NCI-H1092 (cell line): ENCODE data around the gene ITGB5.
"Not testable (repeated sequence)": the region's sequence is repeated elsewhere in the genome, so short reads cannot be mapped to it uniquely, and the experiment has no call there.

Source experiments
- DNase-seq: peaks from one replicate; lab custom pipeline; 2025; lab: John Stamatoyannopoulos, UW

The ITGB5 gene

DNA sequence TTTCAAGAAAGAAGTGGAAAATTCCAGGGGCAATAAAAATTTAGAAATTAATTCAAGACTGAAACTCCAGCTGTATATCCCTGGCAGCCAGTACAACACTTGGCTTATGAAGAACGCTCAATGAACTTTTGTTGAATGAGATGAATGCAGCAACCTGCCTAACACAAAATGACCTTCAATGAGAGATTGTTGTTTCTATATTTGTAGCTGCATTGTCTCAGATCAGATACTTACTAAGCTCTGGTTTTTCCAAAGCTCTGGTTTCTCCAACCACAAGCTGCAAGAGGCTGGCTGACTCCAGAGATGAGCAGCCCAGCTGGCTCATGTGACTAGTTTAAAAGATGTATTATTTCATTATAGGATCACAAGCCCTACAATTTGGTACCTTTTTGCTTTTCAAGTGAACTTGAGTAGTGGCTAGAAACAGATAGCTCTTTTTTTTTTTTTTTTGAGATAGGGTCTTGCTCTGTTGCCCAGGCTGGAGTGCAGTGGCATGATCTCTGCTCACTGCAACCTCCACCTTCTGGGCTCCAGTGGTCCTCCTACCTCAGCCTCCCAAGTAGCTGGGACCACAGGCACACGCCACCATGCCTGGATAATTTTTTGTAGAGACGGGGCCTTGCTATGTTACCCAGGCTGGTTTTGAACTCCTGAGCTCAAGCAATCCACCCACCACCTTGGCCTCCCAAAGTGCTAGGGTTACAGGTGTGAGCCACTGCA is 99.5 kb downstream of the ITGB5 start:
- DNase-seq = no peak

DNA sequence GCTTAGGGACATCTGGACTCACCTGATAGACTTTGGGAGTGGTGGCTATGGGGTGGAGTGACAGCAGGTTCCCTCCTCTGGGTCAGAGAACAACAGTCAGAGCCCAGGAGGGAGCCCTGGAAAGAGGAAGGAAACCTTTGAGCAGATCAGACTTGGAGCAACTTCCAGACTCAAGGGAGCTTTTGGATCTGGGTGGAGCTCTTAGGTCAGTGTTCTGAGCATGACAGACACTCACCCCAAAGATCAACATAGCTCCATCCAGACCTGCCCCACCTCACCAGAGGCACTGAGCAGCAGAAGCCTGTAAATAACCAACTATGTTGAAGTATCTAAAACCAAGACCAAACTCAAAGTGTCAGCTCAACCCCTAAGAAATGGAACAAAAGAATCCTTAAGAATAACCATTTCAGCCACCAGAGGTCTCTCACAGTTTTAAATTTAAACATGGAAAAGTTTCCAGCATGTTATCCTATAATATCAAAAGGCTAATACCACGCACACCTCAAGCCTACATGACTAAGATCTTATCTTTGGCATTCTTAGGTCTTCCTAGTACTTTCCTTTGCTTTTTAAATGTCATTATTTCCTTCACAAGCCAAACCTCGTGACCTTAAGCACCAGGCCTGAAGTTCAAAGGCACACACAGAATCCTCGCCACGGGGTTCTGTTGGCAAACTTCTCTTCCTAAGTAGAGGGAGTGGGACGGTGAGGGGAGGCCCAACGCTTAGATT is 100.5 kb downstream of the ITGB5 start:
- no peak for DNase-seq

DNA sequence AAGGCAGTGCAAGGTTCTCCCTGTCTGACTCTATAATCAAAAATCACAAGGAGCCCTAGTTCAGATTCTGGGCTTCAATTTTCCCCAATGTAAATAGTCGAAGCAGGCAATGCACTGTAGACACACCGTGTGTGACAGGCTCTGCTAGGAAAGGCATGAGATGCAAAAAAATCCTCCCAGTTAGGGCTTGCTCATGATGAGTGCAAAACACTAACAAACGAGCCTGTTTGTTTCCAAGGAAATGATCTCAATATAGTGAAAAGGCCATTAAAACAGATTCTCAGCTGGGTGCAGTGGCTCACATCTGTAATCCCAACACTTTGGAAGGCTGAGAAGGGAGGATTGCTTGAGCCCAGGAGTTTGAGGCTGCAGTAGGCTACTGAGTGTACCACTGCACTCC is 101.2 kb downstream of the ITGB5 start:
- no peak for DNase-seq

DNA sequence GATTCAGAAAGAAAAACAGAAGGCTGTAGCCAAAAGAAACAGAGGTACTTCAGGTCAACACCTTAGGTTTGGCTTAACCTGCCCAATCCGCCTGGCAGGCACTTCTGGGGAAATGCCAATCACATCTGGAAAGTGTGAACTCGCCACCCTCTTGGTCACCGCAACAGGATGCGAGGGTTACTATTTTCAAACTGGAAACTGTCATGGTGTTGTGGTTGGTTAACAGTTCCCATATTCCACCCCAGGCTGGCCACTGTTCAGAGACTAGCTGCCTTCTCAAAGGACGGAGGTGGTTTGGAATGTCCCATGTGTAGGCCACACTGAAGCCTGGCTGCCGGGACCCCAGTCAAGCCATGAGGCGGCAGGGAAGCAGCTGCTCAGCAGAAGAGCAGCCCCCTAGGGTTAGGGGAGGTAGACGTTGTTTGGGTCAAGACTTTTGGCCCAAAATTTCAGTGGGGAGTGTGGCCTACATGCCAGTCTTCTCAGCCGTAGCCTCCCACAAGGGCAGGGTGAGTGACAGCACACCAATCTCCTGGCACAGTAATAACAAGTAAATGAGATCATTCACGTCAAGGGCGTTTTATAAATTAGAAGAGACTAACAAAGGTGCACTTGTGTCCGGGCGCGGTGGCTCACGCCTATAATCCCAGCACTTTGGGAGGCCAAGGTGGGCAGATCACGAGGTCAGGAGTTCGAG is 102.3 kb downstream of the ITGB5 start:
- DNase-seq = no peak

DNA sequence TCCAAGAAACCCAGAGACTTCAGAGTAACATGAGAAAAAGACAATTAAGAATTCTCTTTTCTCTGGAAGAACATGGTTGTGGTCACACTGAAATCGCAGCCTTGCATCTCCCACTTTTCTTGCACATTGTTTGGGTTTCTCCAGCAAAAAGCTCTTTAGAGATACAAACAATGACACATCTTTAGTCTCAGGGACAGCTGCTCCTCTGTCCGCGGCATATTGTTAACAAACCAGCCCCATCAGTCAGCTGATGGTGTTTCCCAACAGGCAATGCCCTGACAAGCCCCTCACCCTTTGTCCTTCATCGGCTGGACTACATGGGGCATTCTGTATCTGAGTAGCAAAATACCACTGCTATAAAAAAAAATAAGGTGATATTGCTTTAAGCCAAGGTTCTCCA is 103.5 kb downstream of the ITGB5 start:
- no peak for DNase-seq

DNA sequence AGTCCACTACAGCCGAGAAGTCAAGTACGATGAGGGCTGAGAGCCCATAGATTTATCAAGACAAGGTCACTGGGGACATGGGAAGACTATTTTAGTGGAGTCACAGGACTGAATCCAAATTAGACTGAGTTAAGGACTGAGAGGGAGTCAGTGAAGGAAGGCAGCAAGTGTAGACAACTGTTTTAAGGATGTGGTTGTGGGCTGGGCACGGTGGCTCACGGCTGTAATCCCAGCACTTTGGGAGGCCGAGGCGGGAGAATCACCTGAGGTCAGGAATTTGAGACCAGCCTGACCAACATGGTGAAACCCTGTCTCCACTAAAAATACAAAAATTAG is 104.8 kb downstream of the ITGB5 start:
- DNase-seq = not testable (repeated sequence)

DNA sequence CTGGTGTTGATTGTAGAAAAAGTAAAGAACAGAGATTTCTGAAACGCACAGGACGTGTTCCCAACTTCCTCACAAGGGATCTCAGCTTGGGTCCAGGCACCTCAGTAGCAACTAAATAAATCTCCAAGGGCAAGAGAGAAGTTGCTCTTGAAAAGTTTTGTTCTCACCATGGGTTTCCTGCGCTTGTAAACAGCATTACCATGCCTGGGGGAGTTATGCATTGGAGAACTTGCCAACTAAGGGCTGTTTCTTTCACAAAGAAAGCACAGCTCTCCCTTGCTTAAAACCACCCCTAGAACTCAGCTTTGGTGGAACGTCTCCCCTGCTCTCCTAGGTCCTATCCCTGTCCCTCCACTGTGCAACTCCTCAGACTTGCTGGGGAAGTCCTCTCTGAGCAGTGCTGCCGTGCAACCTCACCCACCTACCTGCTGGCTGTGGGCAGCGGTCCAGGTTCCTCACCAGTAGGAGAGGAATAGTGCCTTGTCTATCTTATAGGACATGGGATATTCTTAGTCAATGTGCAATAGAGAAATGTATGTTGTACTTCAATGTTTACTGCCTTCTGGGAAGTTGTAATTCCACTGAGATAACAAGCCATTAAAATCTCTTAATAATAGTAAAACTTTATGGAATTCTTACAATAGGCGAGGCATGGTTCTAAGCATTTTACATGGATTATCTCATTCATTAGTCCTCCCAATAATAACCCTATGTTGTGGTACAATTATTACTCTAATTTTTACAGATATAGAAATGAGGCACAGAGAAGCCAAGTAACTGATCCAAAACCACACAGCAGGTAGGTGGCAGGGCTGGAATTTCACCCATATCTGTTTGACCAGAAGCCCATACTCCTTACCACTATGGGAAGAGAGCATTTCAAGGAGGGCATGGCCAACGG is 105.4 kb downstream of the ITGB5 start:
- no peak for DNase-seq

DNA sequence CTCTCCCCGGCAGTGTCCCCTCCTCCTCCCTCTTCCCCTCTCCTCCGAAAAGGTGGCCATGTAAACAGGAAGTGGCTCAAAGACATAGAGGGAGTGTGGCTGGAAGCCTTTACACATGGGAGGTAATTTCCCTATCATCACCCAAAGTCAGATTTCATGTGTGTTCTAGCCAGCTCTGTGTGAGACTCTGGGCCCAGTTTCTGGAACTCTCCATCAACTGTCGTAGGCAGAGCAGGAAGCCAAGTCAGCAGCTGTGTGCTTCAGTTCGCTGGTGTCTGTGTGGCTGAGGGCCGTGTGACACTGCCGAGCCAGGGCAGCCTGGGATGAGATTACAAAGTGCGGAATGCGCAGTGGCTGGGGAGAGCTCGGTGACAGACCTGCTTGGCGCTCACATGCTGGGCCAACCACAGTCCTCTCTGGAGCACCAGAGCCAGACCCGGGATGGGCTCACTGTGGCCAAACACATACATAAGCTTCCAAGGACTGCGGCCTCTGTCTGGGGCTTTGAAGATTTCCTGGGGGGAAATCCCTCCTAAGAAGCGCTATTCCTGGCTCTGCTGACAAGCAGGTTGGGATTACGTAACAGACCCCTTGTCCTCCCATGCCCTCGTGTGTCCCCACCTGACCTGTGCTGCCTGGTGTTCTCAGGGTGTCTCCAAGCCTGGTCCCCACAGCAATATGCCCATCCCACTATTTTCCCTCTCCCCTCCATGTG is 106.2 kb downstream of the ITGB5 start:
- no peak for DNase-seq

DNA sequence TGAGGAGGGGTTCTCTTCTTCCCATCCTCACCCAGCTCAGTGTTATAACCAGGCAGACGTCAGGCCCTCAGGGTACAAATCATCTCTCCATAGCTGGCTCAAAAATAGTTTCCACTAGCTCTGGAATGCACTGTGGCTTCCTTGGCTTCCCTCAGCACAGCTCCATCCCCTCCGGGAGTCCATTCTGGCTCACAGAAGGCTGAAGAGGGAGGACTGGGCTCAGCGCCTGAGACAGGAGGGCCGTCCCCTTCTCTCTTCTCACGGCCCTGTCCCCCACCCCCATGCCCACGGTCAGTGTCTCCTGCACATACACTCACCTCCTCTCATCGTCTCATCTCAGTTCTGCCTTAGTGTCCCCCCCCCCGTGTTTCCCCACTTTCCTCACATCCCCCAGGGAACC is 106.8 kb downstream of the ITGB5 start:
- DNase-seq = no peak

DNA sequence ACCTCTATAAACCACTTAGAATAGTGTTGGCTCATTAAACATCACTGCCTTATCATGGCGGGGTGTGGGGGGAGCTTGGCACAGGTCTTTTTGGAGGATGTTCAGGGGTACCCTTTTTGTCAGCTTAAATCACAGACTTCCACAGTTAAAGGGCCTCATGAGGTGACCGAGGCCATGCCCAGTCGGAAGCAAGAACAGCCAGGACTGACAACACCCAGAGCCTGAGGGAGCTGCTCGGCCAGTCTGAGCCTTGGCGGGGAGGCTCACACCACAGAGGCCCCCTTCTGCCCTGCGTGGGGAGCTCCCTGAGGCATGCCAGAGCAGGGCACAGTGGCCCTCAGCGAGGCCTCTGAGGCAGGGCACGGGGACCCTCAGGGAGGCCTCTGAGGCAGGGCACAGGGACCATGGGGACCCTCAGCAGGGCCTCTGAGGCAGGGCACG is 107.4 kb downstream of the ITGB5 start:
- DNase-seq = no peak

DNA sequence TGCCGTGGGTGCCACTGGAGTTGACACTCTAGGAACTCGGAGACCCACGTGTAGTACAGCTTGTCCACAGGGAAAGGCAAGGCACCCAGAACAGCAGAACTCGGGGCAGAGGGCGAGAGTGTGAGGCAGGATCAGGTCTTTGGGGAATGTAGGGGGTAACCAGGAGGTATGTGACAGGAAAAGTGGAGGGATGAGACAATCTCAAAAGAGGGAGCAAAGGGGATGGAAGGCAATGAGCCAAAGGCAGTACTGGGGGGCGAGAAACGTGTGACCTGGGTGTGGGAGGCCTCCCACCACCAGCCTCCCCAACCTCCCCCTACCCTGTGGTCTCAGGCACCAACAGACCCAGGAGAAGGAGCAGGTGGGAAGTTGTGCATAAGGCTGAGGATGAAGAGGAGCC is 108.0 kb downstream of the ITGB5 start:
- no peak for DNase-seq

DNA sequence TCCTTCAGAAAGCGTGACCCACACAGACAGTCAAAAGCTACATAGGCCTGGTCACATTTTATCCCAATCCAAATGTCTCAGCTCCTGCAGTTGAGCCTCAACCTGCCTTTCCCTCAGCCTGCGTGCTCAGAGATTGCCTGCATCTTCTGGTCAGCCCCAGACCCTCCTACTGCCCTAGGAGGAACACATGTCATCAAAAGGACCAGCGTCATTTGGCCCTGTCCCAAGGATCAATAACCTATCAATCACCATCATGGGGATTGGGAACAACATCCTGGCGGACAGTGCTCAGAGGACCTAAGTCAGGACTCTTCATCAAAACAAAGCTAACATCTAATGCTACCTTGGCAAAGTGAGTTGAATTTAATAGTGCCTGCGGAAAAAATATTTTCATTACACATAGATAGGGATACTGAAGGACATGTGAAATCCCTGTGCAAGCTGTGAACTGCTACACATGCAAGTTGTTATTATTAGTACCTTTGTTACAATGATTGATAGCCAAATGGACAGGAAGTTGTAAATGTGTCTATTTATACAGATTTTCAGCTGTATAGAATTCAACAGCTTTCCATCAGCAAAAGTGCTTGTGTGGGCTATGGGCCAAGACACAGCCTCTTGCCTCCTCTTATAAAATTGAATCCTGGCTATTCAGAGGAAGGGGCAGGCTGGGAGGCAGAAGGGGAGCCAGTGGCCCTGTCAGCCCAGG is 109.2 kb downstream of the ITGB5 start:
- DNase-seq = no peak

DNA sequence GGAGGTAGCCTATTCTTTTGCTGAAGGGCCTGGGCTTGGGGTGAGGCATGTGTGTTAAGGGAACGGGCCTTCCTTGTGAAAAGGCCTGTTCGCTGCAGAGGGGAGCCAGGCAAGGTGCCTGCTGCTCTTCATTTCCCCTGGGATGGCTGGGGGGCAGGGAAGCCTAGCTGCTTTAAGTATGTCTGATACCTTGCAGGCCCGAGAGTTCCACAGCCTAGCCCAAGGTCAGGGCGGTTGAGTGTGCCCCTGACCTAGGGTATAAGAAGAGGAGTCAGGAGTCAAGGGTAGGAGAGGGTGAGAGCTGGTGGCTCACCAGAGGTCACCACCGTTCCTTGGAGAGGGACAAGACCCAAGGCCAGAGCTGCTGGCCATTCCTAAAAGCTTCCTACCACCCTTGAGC is 110.3 kb downstream of the ITGB5 start:
- DNase-seq = no peak

DNA sequence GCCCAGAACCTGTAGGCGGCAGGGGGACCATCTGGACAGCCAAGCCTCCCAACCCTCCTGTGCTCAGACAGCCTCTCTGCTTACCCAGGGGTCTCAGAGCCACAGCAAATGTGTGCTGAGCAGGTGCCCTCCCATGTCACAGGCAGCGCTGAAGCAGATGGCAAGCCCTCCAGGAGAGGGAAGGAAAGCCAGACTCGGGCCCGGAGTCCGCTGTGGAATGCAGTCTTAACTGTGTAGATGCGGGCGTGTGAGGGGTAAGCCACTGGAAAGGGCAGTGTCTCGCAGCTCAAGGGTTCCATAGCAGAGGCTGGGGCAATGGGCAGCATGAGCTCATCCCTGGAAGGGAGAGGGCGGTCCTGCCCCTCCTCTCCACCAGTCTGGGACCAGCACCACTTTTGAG is 111.3 kb downstream of the ITGB5 start:
- DNase-seq = no peak

DNA sequence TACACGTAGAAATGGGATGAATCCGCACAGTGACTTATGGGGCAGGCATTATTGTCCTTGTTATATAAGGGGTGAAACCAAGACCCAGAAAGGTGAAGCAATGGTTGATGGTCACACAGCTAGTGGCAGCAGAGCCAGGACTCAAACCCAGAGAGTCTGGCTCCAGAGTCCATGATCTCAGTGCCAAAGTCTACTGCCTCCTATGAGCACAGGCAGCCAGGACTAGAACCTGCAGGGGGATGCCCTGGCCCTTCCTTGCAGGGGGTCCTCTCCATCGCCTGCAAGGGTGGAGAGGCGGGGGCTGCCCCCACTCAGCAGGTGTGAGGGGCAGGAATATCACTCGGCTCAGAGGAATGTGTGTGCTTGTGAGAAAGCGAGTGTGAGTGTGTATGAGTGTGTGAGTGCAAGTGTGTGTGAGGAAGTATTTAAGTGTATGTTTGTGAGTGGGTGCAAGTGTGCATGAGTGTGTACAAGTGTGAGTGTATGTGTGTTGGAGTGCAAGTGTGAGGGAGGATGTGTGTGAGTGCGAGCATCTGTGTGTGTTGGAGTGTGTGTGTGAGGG is 112.2 kb downstream of the ITGB5 start:
- no peak for DNase-seq

DNA sequence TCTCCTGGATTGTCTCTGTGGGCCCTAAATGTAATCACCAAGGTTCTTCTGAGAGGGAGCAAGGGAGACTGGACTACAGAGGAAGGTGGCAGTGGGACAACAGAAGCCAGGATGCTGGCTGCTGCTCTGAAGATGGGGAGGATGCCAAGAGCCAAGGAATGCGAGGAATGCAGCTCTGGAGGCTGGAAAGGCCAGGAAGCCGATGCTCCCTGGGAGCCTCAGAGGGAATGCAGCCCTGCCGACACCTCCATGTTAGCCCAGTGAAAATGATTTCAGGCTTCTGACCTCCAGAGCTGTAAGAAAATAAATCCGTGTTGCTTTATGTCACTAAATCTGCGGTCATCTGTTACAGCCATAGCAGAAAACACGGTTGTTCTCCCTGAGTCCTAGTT is 112.8 kb downstream of the ITGB5 start:
- no peak for DNase-seq

DNA sequence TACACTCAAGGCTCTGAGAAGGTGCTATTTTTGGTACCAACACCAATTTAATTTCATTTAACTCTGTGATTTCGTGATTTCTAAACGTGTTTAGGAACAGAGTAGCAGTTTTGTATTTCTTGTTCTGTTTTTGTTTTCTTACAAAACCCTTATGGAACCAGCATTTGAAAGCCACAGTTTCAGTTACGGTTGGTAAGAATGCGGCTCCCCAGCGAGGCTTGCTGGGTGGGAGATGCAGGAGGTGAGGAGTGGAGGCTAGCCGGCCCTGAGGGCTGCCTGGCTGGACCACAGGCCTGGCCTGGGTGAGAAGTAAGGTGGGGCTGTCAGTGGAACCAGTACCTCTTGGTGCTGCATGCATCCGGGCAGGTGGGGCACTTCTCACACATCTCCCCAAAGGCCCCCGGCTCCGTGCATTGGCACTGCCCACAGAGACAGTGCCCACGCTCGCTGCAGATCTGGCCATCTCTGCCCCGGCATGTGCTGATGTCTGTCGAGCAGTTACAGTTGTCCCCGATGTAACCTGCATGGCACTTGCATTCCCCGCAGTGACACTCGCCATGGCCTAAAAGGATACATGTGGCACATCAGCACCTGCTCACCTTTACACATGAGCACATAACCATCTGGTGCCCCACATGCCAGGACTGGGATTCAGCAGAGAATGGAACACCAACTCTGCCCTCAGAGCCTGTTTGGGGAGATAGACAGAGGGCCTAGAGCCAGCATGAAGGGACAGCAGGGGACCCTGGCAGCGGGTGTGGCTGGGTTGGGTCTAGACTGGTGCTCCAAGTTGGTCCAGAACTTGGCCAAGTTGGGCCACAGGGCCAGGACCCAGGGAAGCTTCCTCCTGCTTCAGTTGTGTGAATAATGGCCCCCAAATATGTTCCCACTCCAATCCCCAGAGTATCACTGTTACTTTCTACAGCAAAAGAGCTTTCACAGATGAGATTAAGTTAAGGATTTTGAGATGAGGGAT is 113.5 kb downstream of the ITGB5 start:
- no peak for DNase-seq

DNA sequence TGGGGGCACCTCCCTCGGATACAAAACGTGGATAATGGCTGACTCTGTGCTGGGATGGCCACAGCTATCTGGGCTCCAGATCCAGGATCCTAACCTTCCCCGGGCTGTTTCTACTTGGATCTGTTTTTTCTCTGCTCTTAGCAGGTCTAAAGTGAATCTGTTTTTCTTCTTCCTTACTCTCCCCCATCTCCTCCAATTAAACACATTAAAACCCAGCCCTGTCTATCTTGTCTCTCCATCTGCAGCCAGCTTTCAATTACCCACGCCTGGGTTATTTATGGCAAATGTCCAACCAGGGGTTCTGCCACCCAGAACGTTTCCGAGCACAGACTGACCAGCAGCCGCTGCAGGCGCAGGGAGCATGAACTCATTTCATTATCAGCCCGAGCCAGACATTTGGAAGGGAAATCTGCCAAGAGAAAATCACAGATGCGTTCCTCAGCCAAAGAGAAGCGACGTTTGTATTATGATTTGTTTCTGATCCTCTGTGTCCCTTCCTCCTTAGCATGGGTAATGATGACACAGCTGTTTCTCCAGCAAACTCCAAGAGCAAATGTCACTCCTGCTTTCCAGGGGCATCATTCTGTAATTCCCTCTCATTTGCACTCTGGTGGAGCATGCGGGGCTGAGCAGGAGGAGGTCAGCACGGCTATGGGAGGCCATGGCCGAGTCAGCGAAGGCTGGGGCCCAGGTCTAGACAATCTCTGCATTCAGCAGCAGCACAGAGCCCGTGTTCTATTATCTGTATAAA is 114.9 kb downstream of the ITGB5 start:
- DNase-seq = peak; percentile 46

DNA sequence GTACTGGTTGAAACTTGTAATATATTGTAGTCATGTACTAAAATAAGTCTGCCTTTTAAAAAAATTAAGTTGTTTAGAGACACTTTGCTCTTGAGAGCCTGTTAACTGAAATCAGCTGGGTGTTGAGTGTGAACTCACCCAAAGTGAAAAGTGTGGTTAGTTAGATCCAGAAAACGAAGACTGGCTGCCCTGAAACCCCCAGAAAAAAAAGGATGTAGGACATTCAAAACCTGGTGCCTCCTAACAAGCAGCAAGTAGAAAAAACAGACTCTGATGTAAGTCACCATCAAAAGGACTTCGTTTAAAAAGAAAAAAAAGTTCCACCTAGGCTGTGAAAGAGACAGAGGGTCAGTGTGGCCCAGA is 116.1 kb downstream of the ITGB5 start:
- no peak for DNase-seq
